Dendritic cell treated with granulocyte-macrophage colony-stimulating factor and Interleukin-4, amounts not matched to agents 40 ng/mL and 50 ng/mL, for 4 days (primary cell): ENCODE data around the gene RPS26.

Experiments used
- H3K27ac Mint-ChIP-seq: one replicate; pipeline ENCODE4 v1.8.0; 2022; ENCODE audit warnings: mild to moderate bottlenecking, mixed read lengths
- H3K27me3 Mint-ChIP-seq: one replicate; pipeline ENCODE4 v1.8.0; 2022; ENCODE audit warnings: mild to moderate bottlenecking, mixed read lengths
- H3K36me3 Mint-ChIP-seq: one replicate; pipeline ENCODE4 v1.8.0; 2022; ENCODE audit warnings: low read depth, mixed read lengths
- H3K4me1 Mint-ChIP-seq: one replicate; pipeline ENCODE4 v1.8.0; 2022; ENCODE audit warnings: low read depth, mixed read lengths
- H3K4me3 Mint-ChIP-seq: one replicate; pipeline ENCODE4 v1.8.0; 2022; ENCODE audit warnings: mild to moderate bottlenecking, moderate library complexity, mixed read lengths
- H3K9me3 Mint-ChIP-seq: one replicate; pipeline ENCODE4 v1.8.0; 2022; ENCODE audit warnings: mixed read lengths
- intact Hi-C: fragments of 100-400 bp; cut with micrococcal nuclease; formaldehyde crosslinking; loops from one replicate; pipeline ENCODE4 v1.15.0; 2022

RPS26 gene

GRCh38 chr12:56078427-56078826, 36.7 kb downstream of the RPS26 start:
- Mint-ChIP-seq H3K27me3 (peaks cover 44% of the 10 kb centered on the region), H3K36me3 (no peaks in the 10 kb centered on the region), H3K9me3 (no peaks in the 10 kb centered on the region), H3K4me3 (no peak overlapping the region), H3K4me1 (peaks cover 29% of the 10 kb centered on the region), H3K27ac (no peak overlapping the region)
- intact Hi-C loops = no loop called here

- Mint-ChIP-seq H3K27me3 (peaks cover 51% of the 10 kb centered on the region), H3K27ac (peak overlapping the region; percentile 66)
Measured at GRCh38 chr12:56078931-56079722, 37.4 kb downstream of the RPS26 start.

GRCh38 chr12:56079723-56080555, 38.2 kb downstream of the RPS26 start, which contains the start of gene ERBB3:
Gene ERBB3 (plus strand): TSS chr12:56080165. CDS start chr12:56080301, 136 bp downstream.
- peaks cover 34% of the 10 kb centered on the region for H3K4me1 Mint-ChIP-seq
- intact Hi-C loops = loop anchor here (1.0 kb wide), 1 partner anchor 24 kb away; the partner anchor contains the start of gene PA2G4
- peaks cover 59% of the 10 kb centered on the region for H3K27me3 Mint-ChIP-seq
- H3K9me3 Mint-ChIP-seq = no peaks in the 10 kb centered on the region
- no peaks in the 10 kb centered on the region for H3K36me3 Mint-ChIP-seq
- H3K4me3 Mint-ChIP-seq = peak within 1 kb of the TSS; percentile 74
- peak within 1 kb of the TSS; percentile 66 for H3K27ac Mint-ChIP-seq

More at GRCh38 chr12:56078931-56079722, 37.4 kb downstream of the RPS26 start:
- H3K36me3 Mint-ChIP-seq = no peaks in the 10 kb centered on the region
- H3K4me1 Mint-ChIP-seq = peaks cover 34% of the 10 kb centered on the region
- H3K4me3 Mint-ChIP-seq = peak overlapping the region; percentile 74
- intact Hi-C loops = loop anchor here (1.0 kb wide), 1 partner anchor 25 kb away; the partner anchor contains the start of gene PA2G4
- H3K9me3 Mint-ChIP-seq = no peaks in the 10 kb centered on the region

GRCh38 chr12:56080556-56081138, 38.9 kb downstream of the RPS26 start:
- H3K27me3 Mint-ChIP-seq = peaks cover 61% of the 10 kb centered on the region
- intact Hi-C loops = no loop called here
- H3K9me3 Mint-ChIP-seq = no peaks in the 10 kb centered on the region
- H3K4me1 Mint-ChIP-seq = peaks cover 34% of the 10 kb centered on the region
- no peak overlapping the region for H3K27ac Mint-ChIP-seq
- no peaks in the 10 kb centered on the region for H3K36me3 Mint-ChIP-seq
- no peak overlapping the region for H3K4me3 Mint-ChIP-seq

GRCh38 chr12:56081393-56082347, 40.0 kb downstream of the RPS26 start:
- Mint-ChIP-seq H3K9me3 (no peaks in the 10 kb centered on the region), H3K27ac (no peak overlapping the region)

GRCh38 chr12:56082382-56082781, 40.7 kb downstream of the RPS26 start:
- H3K27me3 Mint-ChIP-seq = peaks cover 59% of the 10 kb centered on the region
- H3K36me3 Mint-ChIP-seq = no peaks in the 10 kb centered on the region
- intact Hi-C loops = no loop called here
- no peak overlapping the region for H3K4me3 Mint-ChIP-seq
- H3K4me1 Mint-ChIP-seq = peaks cover 47% of the 10 kb centered on the region
- H3K27ac Mint-ChIP-seq = no peak overlapping the region
- no peaks in the 10 kb centered on the region for H3K9me3 Mint-ChIP-seq

More at GRCh38 chr12:56081393-56082347, 40.0 kb downstream of the RPS26 start:
- Mint-ChIP-seq H3K4me3 (no peak overlapping the region), H3K27me3 (peaks cover 61% of the 10 kb centered on the region), H3K36me3 (no peaks in the 10 kb centered on the region), H3K4me1 (peaks cover 40% of the 10 kb centered on the region)
- intact Hi-C loops = no loop called here

- Mint-ChIP-seq H3K27ac (no peak overlapping the region), H3K9me3 (no peaks in the 10 kb centered on the region), H3K4me3 (no peak overlapping the region), H3K27me3 (peaks cover 58% of the 10 kb centered on the region), H3K36me3 (no peaks in the 10 kb centered on the region), H3K4me1 (peaks cover 52% of the 10 kb centered on the region)
- intact Hi-C loops = no loop called here
Measured at GRCh38 chr12:56082967-56083366, 41.2 kb downstream of the RPS26 start.

- intact Hi-C loops = no loop called here
- H3K27me3 Mint-ChIP-seq = peaks cover 46% of the 10 kb centered on the region
- H3K9me3 Mint-ChIP-seq = no peaks in the 10 kb centered on the region
- H3K4me1 Mint-ChIP-seq = peaks cover 37% of the 10 kb centered on the region
- no peaks in the 10 kb centered on the region for H3K36me3 Mint-ChIP-seq
- no peak overlapping the region for H3K4me3 Mint-ChIP-seq
- H3K27ac Mint-ChIP-seq = peak overlapping the region; percentile 15
Measured at GRCh38 chr12:56084958-56085543, 43.3 kb downstream of the RPS26 start.

- H3K36me3 Mint-ChIP-seq = no peaks in the 10 kb centered on the region
- intact Hi-C loops = no loop called here
- no peak overlapping the region for H3K27ac Mint-ChIP-seq
- H3K9me3 Mint-ChIP-seq = no peaks in the 10 kb centered on the region
- H3K27me3 Mint-ChIP-seq = peaks cover 35% of the 10 kb centered on the region
- H3K4me3 Mint-ChIP-seq = no peak overlapping the region
- peaks cover 35% of the 10 kb centered on the region for H3K4me1 Mint-ChIP-seq
Measured at GRCh38 chr12:56086096-56086495, 44.4 kb downstream of the RPS26 start.

GRCh38 chr12:56086608-56087007, 44.9 kb downstream of the RPS26 start:
- Mint-ChIP-seq H3K27ac (no peak overlapping the region), H3K4me3 (no peak overlapping the region), H3K4me1 (peaks cover 34% of the 10 kb centered on the region), H3K36me3 (no peaks in the 10 kb centered on the region), H3K27me3 (peaks cover 30% of the 10 kb centered on the region), H3K9me3 (no peaks in the 10 kb centered on the region)
- intact Hi-C loops = no loop called here

GRCh38 chr12:56087220-56087619, 45.5 kb downstream of the RPS26 start:
- Mint-ChIP-seq H3K27ac (no peak overlapping the region), H3K36me3 (no peaks in the 10 kb centered on the region), H3K4me3 (no peak overlapping the region), H3K9me3 (no peaks in the 10 kb centered on the region), H3K27me3 (peaks cover 25% of the 10 kb centered on the region), H3K4me1 (peaks cover 29% of the 10 kb centered on the region)
- intact Hi-C loops = no loop called here
